K562 (cell line): ENCODE data around the gene RRP7A. TPM values are rescaled to one million over a fixed set of nuclear protein-coding genes. Genes with fewer than 3 reads are reported as not detected.
A peak's percentile ranks its signal among the peaks of the same experiment; 100 is the strongest.

Experiments used
- ATAC-seq: fragments of 200-7000 bp; cut with Tn5 transposase; 3 replicates; pipeline ENCODE4 v1.9.1; 2020; ENCODE audit warnings: moderate library complexity
- BruUV-seq: library from RNA; stranded (reverse); fragments of 400-500 nt; replicated peaks from 2 replicates; lab custom pipeline; 2021; lab: Mats Ljungman, UMichigan
- CTCF ChIA-PET: fragments of 300-600 bp; formaldehyde crosslinking; extraction: SDS; loops from one replicate; lab custom pipeline; 2021; ENCODE audit warnings: low intra/inter-chr PET ratio; lab: Yijun Ruan, JAX
- POLR2A ChIA-PET: fragments of 300-600, 350-650 bp; sonication (Branson Sonifier 250); formaldehyde crosslinking; extraction: SDS; loops from one replicate; lab custom pipeline; 2021; ENCODE audit warnings: antibody characterized with exemption, inconsistent platforms; lab: Yijun Ruan, JAX
- DNase-seq, 4 experiments: peaks; one replicate each; pipeline versions ENCODE4 v3.0.0 to v3.0.0-alpha.2; 2011 to 2018; ENCODE audit warnings: low spot score in 3 of 4, mixed read lengths in 3 of 4; ENCODE audit errors: extremely low read depth in 1 of 4
- FAIRE-seq: peaks from 2 replicates; lab custom pipeline; 2011; peaks lifted over from hg19 to GRCh38; lab: Jason Lieb, UNC
- H2AFZ ChIP-seq: 2 replicates; pipeline ENCODE4 v1.6.0; 2011; ENCODE audit warnings: low read depth, low read length, control low read depth, inconsistent platforms
- H3K27ac ChIP-seq: fragments of 200-600 bp; 3 replicates; pipeline ENCODE4 v1.8.0; 2011; ENCODE audit warnings: low read depth, mild to moderate bottlenecking, control low read depth, inconsistent platforms, low read length, moderate library complexity, mixed read lengths; ENCODE audit errors: extremely low read depth
- H3K27me3 ChIP-seq, 2 experiments: fragments of 300-600 bp in 1 of 2; 2 replicates in 1 of 2; 3 replicates in 1 of 2; pipeline versions ENCODE4 v1.6.0 to v1.8.0; 2011; ENCODE audit warnings: inconsistent platforms in 2 of 2, low read length in 2 of 2, mild to moderate bottlenecking in 1 of 2, mixed read lengths in 1 of 2, moderate library complexity in 1 of 2; ENCODE audit not compliant: control insufficient read depth in 2 of 2, insufficient read depth in 2 of 2
- H3K36me3 ChIP-seq: fragments of 300-600 bp; 3 replicates; pipeline ENCODE4 v1.8.0; 2011; ENCODE audit warnings: mild to moderate bottlenecking, low read length, inconsistent platforms; ENCODE audit not compliant: control insufficient read depth, insufficient read depth
- H3K4me1 ChIP-seq, 2 experiments: fragments of 200-600 bp in 1 of 2; replicated peaks in 1 of 2; 2 replicates in 1 of 2; 3 replicates in 1 of 2; pipeline versions ENCODE4 v1.5.1 to v1.8.0; 2011; ENCODE audit warnings: inconsistent platforms in 2 of 2, low read length in 2 of 2, mild to moderate bottlenecking in 1 of 2, mixed read lengths in 1 of 2, moderate library complexity in 1 of 2; ENCODE audit not compliant: control insufficient read depth in 2 of 2, insufficient read depth in 2 of 2
- H3K4me2 ChIP-seq: 2 replicates; pipeline ENCODE4 v1.6.1; 2011; ENCODE audit warnings: low read length, control low read depth, inconsistent platforms, mixed read lengths; ENCODE audit not compliant: insufficient read depth
- H3K4me3 ChIP-seq: fragments of 200-600 bp; sonication (generic), shearing (Covaris generic); 2 replicates; pipeline ENCODE4 v1.5.1; 2016; ENCODE audit warnings: control low read depth, inconsistent platforms
- H3K79me2 ChIP-seq: fragments of 200-600 bp; 3 replicates; pipeline ENCODE4 v1.8.0; 2011; ENCODE audit warnings: low read length, inconsistent platforms; ENCODE audit not compliant: control insufficient read depth, insufficient read depth
- H3K9ac ChIP-seq, 2 experiments: 2 replicates each; pipeline versions ENCODE4 v1.6.0 to v1.6.1; 2011; ENCODE audit warnings: low read depth in 2 of 2, low read length in 2 of 2, control low read depth in 1 of 2, inconsistent platforms in 1 of 2, mild to moderate bottlenecking in 1 of 2, mixed read lengths in 1 of 2; ENCODE audit not compliant: insufficient read depth in 1 of 2
- H3K9me1 ChIP-seq: one replicate; pipeline ENCODE4 v1.6.0; 2011; ENCODE audit warnings: inconsistent platforms, mild to moderate bottlenecking, low read length, moderate library complexity; ENCODE audit not compliant: control insufficient read depth, insufficient read depth
- H3K9me3 ChIP-seq: replicated peaks from 2 replicates; pipeline ENCODE4 v1.5.1; 2011; ENCODE audit warnings: low read depth, low read length, inconsistent platforms; ENCODE audit not compliant: control insufficient read depth, insufficient read depth
- H4K20me1 ChIP-seq: replicated peaks from 2 replicates; pipeline ENCODE4 v1.6.1; 2011; ENCODE audit warnings: low read length, inconsistent platforms, mixed read lengths; ENCODE audit not compliant: control insufficient read depth, insufficient read depth
- CHD4 ChIP-seq: fragments of 200-600 bp; sonication (generic); IDR thresholded peaks from 3 replicates; pipeline ENCODE4 v1.6.1; 2012; ENCODE audit warnings: low read depth, mild to moderate bottlenecking, mixed read lengths, low read length, inconsistent platforms; ENCODE audit not compliant: insufficient read depth, insufficient replicate concordance, poor library complexity, severe bottlenecking
- DPF2 ChIP-seq: fragments of 450-650 bp; IDR thresholded peaks from 2 replicates; pipeline ENCODE4 v1.6.1; 2016
- E2F8 ChIP-seq: fragments of 450-650 bp; IDR thresholded peaks from 2 replicates; pipeline ENCODE4 v1.7.1; 2018; ENCODE audit warnings: mild to moderate bottlenecking, low read depth; ENCODE audit not compliant: partially characterized antibody
- MAX ChIP-seq: sonication (generic); formaldehyde crosslinking; IDR thresholded peaks from 2 replicates; pipeline ENCODE4 v1.9.0; 2022; ENCODE audit warnings: mild to moderate bottlenecking, missing genetic modification reagents
- MXI1 ChIP-seq: IDR thresholded peaks from 2 replicates; pipeline ENCODE4 v1.6.1; 2011; ENCODE audit warnings: low read depth, mild to moderate bottlenecking, improper control_type of control experiment, low read length
- SMARCC2 ChIP-seq: fragments of 450-650 bp; IDR thresholded peaks from 2 replicates; pipeline ENCODE4 v1.6.1; 2017; ENCODE audit warnings: antibody characterized with exemption, moderate library complexity, mild to moderate bottlenecking, low read depth
- TAF9B ChIP-seq: fragments of 450-650 bp; IDR thresholded peaks from 2 replicates; pipeline ENCODE4 v1.6.1; 2018; ENCODE audit warnings: mild to moderate bottlenecking; ENCODE audit not compliant: partially characterized antibody
- TEAD4 ChIP-seq, 2 experiments: sonication (generic) in 1 of 2; formaldehyde crosslinking in 1 of 2; IDR thresholded peaks; 2 replicates each; pipeline versions ENCODE4 v1.6.1 to v1.8.0; 2012 to 2022; ENCODE audit warnings: borderline replicate concordance in 1 of 2, inconsistent platforms in 1 of 2, low read length in 1 of 2, mild to moderate bottlenecking in 1 of 2, missing genetic modification reagents in 1 of 2
- U2AF2 ChIP-seq: fragments of 200-400 bp; formaldehyde crosslinking; optimal IDR thresholded peaks from 2 replicates; pipeline ENCODE3; 2017; ENCODE audit warnings: low read depth, mild to moderate bottlenecking, low read length
- ZFX ChIP-seq: sonication (generic); formaldehyde crosslinking; IDR thresholded peaks from 2 replicates; pipeline ENCODE4 v1.8.0; 2022; ENCODE audit warnings: mild to moderate bottlenecking, missing genetic modification reagents, moderate library complexity
- ZMIZ1 ChIP-seq, 2 experiments: fragments of 150-350 bp in 1 of 2; IDR thresholded peaks; 2 replicates each; pipeline ENCODE4 v1.6.1; 2012 to 2016; ENCODE audit warnings: low read depth in 2 of 2, low read length in 2 of 2, mild to moderate bottlenecking in 1 of 2, moderate library complexity in 1 of 2
- ZNF121 ChIP-seq: sonication (generic); formaldehyde crosslinking; conservative IDR thresholded peaks from 2 replicates; pipeline ENCODE4 v1.8.0; 2022; ENCODE audit warnings: missing genetic modification reagents
- ZNF76 ChIP-seq: fragments of 250-450 bp; sonication (Bioruptor Pico); IDR thresholded peaks from 2 replicates; pipeline ENCODE4 v1.4.0; 2020; ENCODE audit warnings: mild to moderate bottlenecking, moderate library complexity, borderline replicate concordance
- WGBS: fragments of 100-300 bp; shearing (Covaris generic); methylation state at CpG from one replicate; pipeline ENCODE4 v1.1.6; 2016; ENCODE audit warnings: low coverage, mixed read lengths; ENCODE audit not compliant: insufficient coverage; ENCODE audit errors: missing lambda C conversion rate; 5-methylcytosine and 5-hydroxymethylcytosine counted together
- in situ Hi-C: fragments of 300-500 bp; cut with MboI; formaldehyde crosslinking; loops from 4 replicates; pipeline ENCODE4 v1.15.0; 2018; ENCODE audit warnings: inconsistent platforms, mixed read lengths
- intact Hi-C: fragments of 100-400 bp; cut with micrococcal nuclease; formaldehyde crosslinking; loops from 2 replicates; pipeline ENCODE4 v1.14.2; 2022
- polyA plus RNA-seq, 8 experiments: library from polyadenylated mRNA; depleted of rRNA in 4 of 8; stranded (reverse) in 5 of 8; unstranded in 3 of 8; fragments of >200 nt; fragmentation: Nextera tagmentation in 2 of 8; fragmentation: Illumina TruSeq in 1 of 8; extraction: Ambion mirVana in 2 of 8; extraction: Trizol in 1 of 8; gene quantifications; 2 replicates each; pipeline versions ENCODE4 v1.2.1 to v1.2.3, GENCODE V29; 2011 to 2014; ENCODE audit warnings: inconsistent platforms in 1 of 8, missing spikeins in 1 of 8
- total RNA-seq, 7 experiments: library from RNA; depleted of rRNA in 6 of 7; stranded (reverse); fragments of >200 nt in 6 of 7; fragmentation: Illumina TruSeq in 2 of 7; extraction: Trizol in 2 of 7; gene quantifications; 2 replicates each; pipeline versions ENCODE4 v1.2.1 to v1.2.3, GENCODE V29; 2011 to 2021; ENCODE audit warnings: low replicate concordance in 1 of 7

Gene RRP7A
- total and polyA plus RNA-seq, 9 of the 15 experiments (the other 6 are each of a cell fraction or from before 2014, with no cell fraction given): 3.4 to 74.1 (median 40.3) TPM

- H3K79me2 ChIP-seq: peaks cover 9% of the 10 kb centered on the region; the same call in 2 of the 3 replicates
- intact Hi-C loops (loop anchor here (2.0 kb wide), 1 partner anchor 21 kb away; no protein-coding TSS in a partner anchor), in situ Hi-C loops (no loop called here)
- H3K27ac ChIP-seq: peak within 1 kb of the TSS; percentile 82
- peak within 1 kb of the TSS; percentile 91 for H2AFZ ChIP-seq
- peaks cover 7 to 32% of the 10 kb centered on the region in 2 experiments; a peak in 4 of 5 replicates for H3K4me1 ChIP-seq
- H4K20me1 ChIP-seq: no peaks in the 10 kb centered on the region
- no peaks in the 10 kb centered on the region for H3K36me3 ChIP-seq
- no peaks in the 10 kb centered on the region for H3K9me1 ChIP-seq
- FAIRE-seq (no peak), DNase-seq (peak; percentile 94 to 95 (median 94)), ATAC-seq (peak; percentile 94)
- BruUV-seq: TSS peak; percentile 81
- H3K4me3 ChIP-seq: peak within 1 kb of the TSS; percentile 51
- ChIA-PET CTCF (no interaction called here), POLR2A (interaction anchor here (0.8 kb wide), 2 partner anchors 80 to 634 kb away, joined by 3 to 5 read pairs; partner anchors contain the start of gene TTLL12)
- H3K9ac ChIP-seq: peak within 1 kb of the TSS; percentile 66 to 95
- no peaks in the 10 kb centered on the region for H3K9me3 ChIP-seq
- H3K27me3 ChIP-seq: no peaks in the 10 kb centered on the region
- H3K4me2 ChIP-seq: peak within 1 kb of the TSS; percentile 83
- WGBS: 2% methylated on average over 30 of the region's 75 CpGs
- no peak for TF ChIP-seq ZMIZ1 (IDR thresholded peaks at IDR 0.05; ENCODE audit: low read depth in 2 of 2, low read length in 2 of 2)
- no peak; the same call in 1 of the 2 replicates for TF ChIP-seq DPF2
- no peak for TF ChIP-seq CHD4
- no peak for TF ChIP-seq TAF9B
- TF ChIP-seq TEAD4 (IDR thresholded peaks at IDR 0.05; ENCODE audit: low read length): no peak
- no peak for TF ChIP-seq TEAD4 (CRISPR knock-in tag; IDR thresholded peaks at IDR 0.05; ENCODE audit: borderline replicate concordance)
- TF ChIP-seq ZFX: peak; percentile 68
- peak; percentile 54 for TF ChIP-seq E2F8
- no peak for TF ChIP-seq ZNF121 (CRISPR knock-in tag)
- TF ChIP-seq SMARCC2: no peak
- no peak for TF ChIP-seq U2AF2
- TF ChIP-seq MXI1: no peak
- no peak for TF ChIP-seq ZNF76 (CRISPR knock-in tag)
- peak; percentile 59 for TF ChIP-seq MAX
Measured at GRCh38 chr22:42553475-42554361, 34.1 kb upstream of the RRP7A start, which contains the start of gene SERHL2. SERHL2 (plus strand) TSS chr22:42553956; CDS start chr22:42554021, 65 bp downstream.
